ENCODE data around the gene FOSB. TPM values are rescaled to one million over a fixed set of nuclear protein-coding genes. Genes with fewer than 3 reads are reported as not detected.

FOSB gene
- total and polyA plus RNA-seq, 9 of the 15 experiments (the other 6 are each of a cell fraction or from before 2014, with no cell fraction given), result 0.11 to 2.7 (median 0.73) TPM

DNA sequence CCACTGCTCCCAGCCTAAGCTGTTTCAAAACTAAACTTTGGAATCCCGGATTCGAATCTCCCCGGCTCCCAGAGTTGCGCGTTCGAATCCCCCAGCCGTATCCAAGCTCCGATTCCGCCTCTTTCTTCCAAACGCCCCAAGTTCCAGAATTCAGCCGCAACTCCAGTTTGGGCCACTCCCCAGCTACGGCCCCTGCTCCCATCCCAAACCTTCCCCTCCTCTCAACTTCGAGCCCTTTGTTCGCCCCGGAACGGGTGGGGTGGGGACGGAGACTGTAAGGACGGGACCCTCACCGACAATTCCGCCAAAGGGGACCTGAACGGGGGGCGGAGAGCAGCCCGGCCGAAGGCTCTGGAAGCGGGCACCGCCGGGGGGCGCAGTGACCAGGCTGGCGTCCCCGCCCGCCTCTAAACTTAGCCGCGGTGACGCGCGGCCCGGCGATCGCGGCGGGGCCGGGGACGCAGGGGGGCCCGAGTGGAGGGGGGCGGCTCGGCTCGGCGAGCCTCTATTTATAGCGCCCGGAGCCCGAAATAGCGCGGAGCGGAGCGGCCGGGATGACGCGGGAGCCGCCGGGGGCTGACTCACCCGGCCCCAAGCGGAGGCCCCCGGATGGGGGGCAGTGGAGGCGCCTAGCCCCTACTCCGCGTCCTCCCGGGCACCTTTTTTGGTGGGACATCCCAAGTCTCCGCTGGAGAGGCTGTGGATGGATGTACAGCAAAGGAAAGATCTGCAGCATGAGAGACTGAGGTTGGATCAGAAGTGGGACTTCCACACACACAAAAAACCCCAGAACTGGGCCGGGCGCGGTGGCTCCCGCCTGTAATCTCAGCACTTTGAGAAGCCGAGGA is 39.2 kb upstream of the FOSB start (continued):
- TF ChIP-seq SAFB2 (IDR thresholded peaks at IDR 0.05; ENCODE audit: borderline replicate concordance, low read depth, low read length, severe bottlenecking) (no peak), SPI1 (IDR thresholded peaks at IDR 0.05; ENCODE audit: borderline replicate concordance, low read depth, low read length) (no peak), RBM15 (IDR thresholded peaks at IDR 0.05; ENCODE audit: insufficient read depth, low read length) (no peak), NFE2L1 (tag; IDR thresholded peaks at IDR 0.05; ENCODE audit: borderline replicate concordance, low read depth) (no peak)
- TF ChIP-seq, protein P1, sequence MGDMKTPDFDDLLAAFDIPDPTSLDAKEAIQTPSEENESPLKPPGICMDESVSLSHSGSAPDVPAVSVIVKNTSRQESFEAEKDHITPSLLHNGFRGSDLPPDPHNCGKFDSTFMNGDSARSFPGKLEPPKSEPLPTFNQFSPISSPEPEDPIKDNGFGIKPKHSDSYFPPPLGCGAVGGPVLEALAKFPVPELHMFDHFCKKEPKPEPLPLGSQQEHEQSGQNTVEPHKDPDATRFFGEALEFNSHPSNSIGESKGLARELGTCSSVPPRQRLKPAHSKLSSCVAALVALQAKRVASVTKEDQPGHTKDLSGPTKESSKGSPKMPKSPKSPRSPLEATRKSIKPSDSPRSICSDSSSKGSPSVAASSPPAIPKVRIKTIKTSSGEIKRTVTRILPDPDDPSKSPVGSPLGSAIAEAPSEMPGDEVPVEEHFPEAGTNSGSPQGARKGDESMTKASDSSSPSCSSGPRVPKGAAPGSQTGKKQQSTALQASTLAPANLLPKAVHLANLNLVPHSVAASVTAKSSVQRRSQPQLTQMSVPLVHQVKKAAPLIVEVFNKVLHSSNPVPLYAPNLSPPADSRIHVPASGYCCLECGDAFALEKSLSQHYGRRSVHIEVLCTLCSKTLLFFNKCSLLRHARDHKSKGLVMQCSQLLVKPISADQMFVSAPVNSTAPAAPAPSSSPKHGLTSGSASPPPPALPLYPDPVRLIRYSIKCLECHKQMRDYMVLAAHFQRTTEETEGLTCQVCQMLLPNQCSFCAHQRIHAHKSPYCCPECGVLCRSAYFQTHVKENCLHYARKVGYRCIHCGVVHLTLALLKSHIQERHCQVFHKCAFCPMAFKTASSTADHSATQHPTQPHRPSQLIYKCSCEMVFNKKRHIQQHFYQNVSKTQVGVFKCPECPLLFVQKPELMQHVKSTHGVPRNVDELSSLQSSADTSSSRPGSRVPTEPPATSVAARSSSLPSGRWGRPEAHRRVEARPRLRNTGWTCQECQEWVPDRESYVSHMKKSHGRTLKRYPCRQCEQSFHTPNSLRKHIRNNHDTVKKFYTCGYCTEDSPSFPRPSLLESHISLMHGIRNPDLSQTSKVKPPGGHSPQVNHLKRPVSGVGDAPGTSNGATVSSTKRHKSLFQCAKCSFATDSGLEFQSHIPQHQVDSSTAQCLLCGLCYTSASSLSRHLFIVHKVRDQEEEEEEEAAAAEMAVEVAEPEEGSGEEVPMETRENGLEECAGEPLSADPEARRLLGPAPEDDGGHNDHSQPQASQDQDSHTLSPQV (IDR thresholded peaks at IDR 0.05), result no peak
- TF ChIP-seq, protein P2, sequence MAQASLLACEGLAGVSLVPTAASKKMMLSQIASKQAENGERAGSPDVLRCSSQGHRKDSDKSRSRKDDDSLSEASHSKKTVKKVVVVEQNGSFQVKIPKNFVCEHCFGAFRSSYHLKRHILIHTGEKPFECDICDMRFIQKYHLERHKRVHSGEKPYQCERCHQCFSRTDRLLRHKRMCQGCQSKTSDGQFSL (CRISPR knock-in tag; IDR thresholded peaks at IDR 0.05), result no peak
- TF ChIP-seq, protein P2 (tag; IDR thresholded peaks at IDR 0.05), result no peak
- TF ChIP-seq, protein P3, sequence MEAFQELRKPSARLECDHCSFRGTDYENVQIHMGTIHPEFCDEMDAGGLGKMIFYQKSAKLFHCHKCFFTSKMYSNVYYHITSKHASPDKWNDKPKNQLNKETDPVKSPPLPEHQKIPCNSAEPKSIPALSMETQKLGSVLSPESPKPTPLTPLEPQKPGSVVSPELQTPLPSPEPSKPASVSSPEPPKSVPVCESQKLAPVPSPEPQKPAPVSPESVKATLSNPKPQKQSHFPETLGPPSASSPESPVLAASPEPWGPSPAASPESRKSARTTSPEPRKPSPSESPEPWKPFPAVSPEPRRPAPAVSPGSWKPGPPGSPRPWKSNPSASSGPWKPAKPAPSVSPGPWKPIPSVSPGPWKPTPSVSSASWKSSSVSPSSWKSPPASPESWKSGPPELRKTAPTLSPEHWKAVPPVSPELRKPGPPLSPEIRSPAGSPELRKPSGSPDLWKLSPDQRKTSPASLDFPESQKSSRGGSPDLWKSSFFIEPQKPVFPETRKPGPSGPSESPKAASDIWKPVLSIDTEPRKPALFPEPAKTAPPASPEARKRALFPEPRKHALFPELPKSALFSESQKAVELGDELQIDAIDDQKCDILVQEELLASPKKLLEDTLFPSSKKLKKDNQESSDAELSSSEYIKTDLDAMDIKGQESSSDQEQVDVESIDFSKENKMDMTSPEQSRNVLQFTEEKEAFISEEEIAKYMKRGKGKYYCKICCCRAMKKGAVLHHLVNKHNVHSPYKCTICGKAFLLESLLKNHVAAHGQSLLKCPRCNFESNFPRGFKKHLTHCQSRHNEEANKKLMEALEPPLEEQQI (IDR thresholded peaks at IDR 0.05), result no peak
- TF ChIP-seq, protein P4, sequence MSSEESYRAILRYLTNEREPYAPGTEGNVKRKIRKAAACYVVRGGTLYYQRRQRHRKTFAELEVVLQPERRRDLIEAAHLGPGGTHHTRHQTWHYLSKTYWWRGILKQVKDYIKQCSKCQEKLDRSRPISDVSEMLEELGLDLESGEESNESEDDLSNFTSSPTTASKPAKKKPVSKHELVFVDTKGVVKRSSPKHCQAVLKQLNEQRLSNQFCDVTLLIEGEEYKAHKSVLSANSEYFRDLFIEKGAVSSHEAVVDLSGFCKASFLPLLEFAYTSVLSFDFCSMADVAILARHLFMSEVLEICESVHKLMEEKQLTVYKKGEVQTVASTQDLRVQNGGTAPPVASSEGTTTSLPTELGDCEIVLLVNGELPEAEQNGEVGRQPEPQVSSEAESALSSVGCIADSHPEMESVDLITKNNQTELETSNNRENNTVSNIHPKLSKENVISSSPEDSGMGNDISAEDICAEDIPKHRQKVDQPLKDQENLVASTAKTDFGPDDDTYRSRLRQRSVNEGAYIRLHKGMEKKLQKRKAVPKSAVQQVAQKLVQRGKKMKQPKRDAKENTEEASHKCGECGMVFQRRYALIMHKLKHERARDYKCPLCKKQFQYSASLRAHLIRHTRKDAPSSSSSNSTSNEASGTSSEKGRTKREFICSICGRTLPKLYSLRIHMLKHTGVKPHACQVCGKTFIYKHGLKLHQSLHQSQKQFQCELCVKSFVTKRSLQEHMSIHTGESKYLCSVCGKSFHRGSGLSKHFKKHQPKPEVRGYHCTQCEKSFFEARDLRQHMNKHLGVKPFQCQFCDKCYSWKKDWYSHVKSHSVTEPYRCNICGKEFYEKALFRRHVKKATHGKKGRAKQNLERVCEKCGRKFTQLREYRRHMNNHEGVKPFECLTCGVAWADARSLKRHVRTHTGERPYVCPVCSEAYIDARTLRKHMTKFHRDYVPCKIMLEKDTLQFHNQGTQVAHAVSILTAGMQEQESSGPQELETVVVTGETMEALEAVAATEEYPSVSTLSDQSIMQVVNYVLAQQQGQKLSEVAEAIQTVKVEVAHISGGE (CRISPR knock-in tag; IDR thresholded peaks at IDR 0.05), result 0 out of 6 replicates have a peak, but pooled peaks of 1 of the 3 experiments have one; percentile 28
